RWPE1 (cell line): ENCODE data around the gene COMT.

Experiments used
- CTCF ChIA-PET: fragments of 350-600 bp; sonication (Branson Sonifier 250); formaldehyde crosslinking; extraction: SDS; loops from one replicate; lab custom pipeline; 2021; lab: Yijun Ruan, JAX
- POLR2A ChIA-PET: fragments of 400-600 bp; formaldehyde crosslinking; extraction: SDS; loops from one replicate; lab custom pipeline; 2020; ENCODE audit warnings: antibody characterized with exemption; ENCODE audit not compliant: low non-redundant PET; lab: Yijun Ruan, JAX
- DNase-seq: peaks from one replicate; pipeline ENCODE4 v3.0.0; 2012; ENCODE audit warnings: low spot score
- H3K27ac ChIP-seq: fragments of 450-650 bp; 2 replicates; pipeline ENCODE4 v1.5.1; 2017
- CTCF ChIP-seq: fragments of 450-650 bp; conservative IDR thresholded peaks from 2 replicates; pipeline ENCODE4 v1.5.1; 2017; ENCODE audit warnings: low read depth, mild to moderate bottlenecking

Gene COMT

GRCh38 chr22:19965771-19966709 is 24.5 kb downstream of the COMT start:
- H3K27ac ChIP-seq = peak overlapping the region; percentile 78
- CTCF ChIA-PET = interaction anchor here (0.6 to 0.9 kb wide), 3 partner anchors 34 to 293 kb away, joined by 3 read pairs; no protein-coding TSS in a partner anchor
- DNase-seq = no peak
- TF ChIP-seq CTCF = no peak
- POLR2A ChIA-PET = interaction anchor here (0.7 kb wide), 1 partner anchor 375 kb away, joined by 9 read pairs; no protein-coding TSS in a partner anchor

- no peak for DNase-seq
- H3K27ac ChIP-seq = peak overlapping the region; percentile 42
- CTCF ChIA-PET = no interaction called here
- POLR2A ChIA-PET = interaction anchor here (0.7 kb wide), 1 partner anchor 376 kb away, joined by 9 read pairs; no protein-coding TSS in a partner anchor
- no peak for TF ChIP-seq CTCF
Observed at GRCh38 chr22:19966908-19967750, 25.6 kb downstream of the COMT start.

GRCh38 chr22:19967850-19968449 is 26.4 kb downstream of the COMT start:
- ChIA-PET POLR2A (no interaction called here), CTCF (no interaction called here)
- peak overlapping the region; percentile 42 for H3K27ac ChIP-seq
- no peak for DNase-seq
- TF ChIP-seq CTCF = no peak

- no peak for DNase-seq
- no peak for TF ChIP-seq CTCF
- peak overlapping the region; percentile 42 for H3K27ac ChIP-seq
- ChIA-PET CTCF (no interaction called here), POLR2A (no interaction called here)
Observed at GRCh38 chr22:19968450-19968891, 26.9 kb downstream of the COMT start.

- peak overlapping the region; percentile 42 for H3K27ac ChIP-seq
- no peak for DNase-seq
- ChIA-PET CTCF (interaction anchor here (2.0 kb wide), 1 partner anchor 45 kb away, joined by 6 read pairs; no protein-coding TSS in a partner anchor), POLR2A (no interaction called here)
- TF ChIP-seq CTCF = no peak
Observed at GRCh38 chr22:19969141-19969928, 27.8 kb downstream of the COMT start.
